ENCODE measurements around the gene KCNIP1. TPM values are rescaled to one million over a fixed set of nuclear protein-coding genes. Genes with fewer than 3 reads are reported as not detected.

The KCNIP1 gene
- total RNA-seq, 1 experiment from 2014 or later, result not detected

DNA sequence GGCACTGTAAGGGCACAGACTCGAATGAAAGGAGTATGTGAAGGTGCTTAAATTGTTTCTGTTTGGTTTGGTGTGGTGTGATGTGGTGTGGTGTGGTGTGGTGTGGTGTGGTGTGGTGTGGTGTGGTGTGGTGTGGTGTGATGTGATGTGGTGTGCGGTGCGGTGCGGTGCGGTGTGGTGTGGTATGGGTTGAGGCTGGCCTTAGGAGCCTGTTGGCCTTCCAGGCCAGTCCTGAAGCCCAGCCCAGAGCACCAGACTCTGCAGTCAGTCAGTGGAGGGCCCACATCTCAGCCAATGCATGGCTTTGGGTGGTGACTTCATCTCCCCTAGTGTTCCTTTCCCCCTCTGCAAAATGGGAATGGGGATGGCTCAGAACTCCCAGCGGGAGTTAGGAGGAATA, 85.8 kb downstream of the KCNIP1 start:
- DNase-seq (ENCODE audit: low read depth, low spot score) (no peak), ATAC-seq (no peak)
- H3K27me3 ChIP-seq (ENCODE audit: control insufficient read depth, insufficient read depth, low read length), result peaks cover 3% of the 10 kb centered on the region; the same call in 1 of the 2 replicates
- no peaks in the 10 kb centered on the region for H3K9me3 ChIP-seq (ENCODE audit: control insufficient read depth, insufficient read depth, low read depth, low read length)
- no peaks in the 10 kb centered on the region for H3K4me1 ChIP-seq (ENCODE audit: control insufficient read depth, insufficient read depth, low read length)
- in situ Hi-C loops (cut with HindIII; ENCODE audit: low pct_unique_long_range_greater_than_20kb, low sequenced_read_pairs), result no loop called here
- TF ChIP-seq, protein P1, sequence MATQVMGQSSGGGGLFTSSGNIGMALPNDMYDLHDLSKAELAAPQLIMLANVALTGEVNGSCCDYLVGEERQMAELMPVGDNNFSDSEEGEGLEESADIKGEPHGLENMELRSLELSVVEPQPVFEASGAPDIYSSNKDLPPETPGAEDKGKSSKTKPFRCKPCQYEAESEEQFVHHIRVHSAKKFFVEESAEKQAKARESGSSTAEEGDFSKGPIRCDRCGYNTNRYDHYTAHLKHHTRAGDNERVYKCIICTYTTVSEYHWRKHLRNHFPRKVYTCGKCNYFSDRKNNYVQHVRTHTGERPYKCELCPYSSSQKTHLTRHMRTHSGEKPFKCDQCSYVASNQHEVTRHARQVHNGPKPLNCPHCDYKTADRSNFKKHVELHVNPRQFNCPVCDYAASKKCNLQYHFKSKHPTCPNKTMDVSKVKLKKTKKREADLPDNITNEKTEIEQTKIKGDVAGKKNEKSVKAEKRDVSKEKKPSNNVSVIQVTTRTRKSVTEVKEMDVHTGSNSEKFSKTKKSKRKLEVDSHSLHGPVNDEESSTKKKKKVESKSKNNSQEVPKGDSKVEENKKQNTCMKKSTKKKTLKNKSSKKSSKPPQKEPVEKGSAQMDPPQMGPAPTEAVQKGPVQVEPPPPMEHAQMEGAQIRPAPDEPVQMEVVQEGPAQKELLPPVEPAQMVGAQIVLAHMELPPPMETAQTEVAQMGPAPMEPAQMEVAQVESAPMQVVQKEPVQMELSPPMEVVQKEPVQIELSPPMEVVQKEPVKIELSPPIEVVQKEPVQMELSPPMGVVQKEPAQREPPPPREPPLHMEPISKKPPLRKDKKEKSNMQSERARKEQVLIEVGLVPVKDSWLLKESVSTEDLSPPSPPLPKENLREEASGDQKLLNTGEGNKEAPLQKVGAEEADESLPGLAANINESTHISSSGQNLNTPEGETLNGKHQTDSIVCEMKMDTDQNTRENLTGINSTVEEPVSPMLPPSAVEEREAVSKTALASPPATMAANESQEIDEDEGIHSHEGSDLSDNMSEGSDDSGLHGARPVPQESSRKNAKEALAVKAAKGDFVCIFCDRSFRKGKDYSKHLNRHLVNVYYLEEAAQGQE (IDR thresholded peaks at IDR 0.05; ENCODE audit: insufficient read depth in 1 of 2, low read depth in 2 of 2, low read length in 1 of 2), result no peak
- TF ChIP-seq POLR2AphosphoS5 (IDR thresholded peaks at IDR 0.05; ENCODE audit: low read depth, low read length) (no peak), TCF7L2 (IDR thresholded peaks at IDR 0.05; ENCODE audit: low read depth, low read length) (no peak), SIN3A (IDR thresholded peaks at IDR 0.05; ENCODE audit: borderline replicate concordance, insufficient read depth, low read depth, low read length) (no peak), CTCF (IDR thresholded peaks at IDR 0.05) (no peak)
- ChIA-PET CTCF (no interaction called here), POLR2A (no interaction called here)
- intact Hi-C loops (cut with micrococcal nuclease; ENCODE audit: unreplicated experiment), result no loop called here
- H3K4me3 ChIP-seq (ENCODE audit: low read depth in 2 of 2, low read length in 2 of 2), result no peak overlapping the region
- no peak overlapping the region for H3K27ac ChIP-seq (ENCODE audit: low read length)
- no peaks in the 10 kb centered on the region for H3K36me3 ChIP-seq (ENCODE audit: control insufficient read depth, insufficient read depth, low read length)
- no TSS peak for BruUV-seq (replicated peaks)

DNA sequence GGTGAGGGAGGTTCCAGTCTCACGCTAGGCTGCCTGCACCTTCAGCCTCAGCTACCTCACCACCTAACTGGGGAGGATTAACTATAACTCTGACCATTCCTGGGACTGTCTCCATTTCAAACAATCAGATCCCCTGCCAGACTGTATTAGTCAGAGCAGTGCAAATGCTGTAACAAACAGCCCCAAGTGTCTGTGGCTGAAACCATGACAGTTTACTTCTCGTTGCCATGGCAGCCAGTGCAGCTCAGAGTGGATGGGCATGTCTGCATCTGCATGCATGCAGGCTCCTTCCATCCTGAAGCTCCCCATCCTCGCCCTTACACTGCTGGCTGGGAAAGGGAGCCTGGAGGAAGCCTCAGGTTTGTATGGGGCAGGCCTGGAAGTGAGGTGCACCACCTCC, 86.7 kb downstream of the KCNIP1 start:
- POLR2A ChIA-PET, result no interaction called here
- no peaks in the 10 kb centered on the region for H3K36me3 ChIP-seq (ENCODE audit: control insufficient read depth, insufficient read depth, low read length)
- no peak for ATAC-seq
- in situ Hi-C loops (cut with HindIII; ENCODE audit: low pct_unique_long_range_greater_than_20kb, low sequenced_read_pairs), result no loop called here
- H3K27me3 ChIP-seq (ENCODE audit: control insufficient read depth, insufficient read depth, low read length), result peaks cover 3% of the 10 kb centered on the region; the same call in 1 of the 2 replicates
- H3K27ac ChIP-seq (ENCODE audit: low read length), result no peak overlapping the region
- no TSS peak for BruUV-seq (replicated peaks)
- CTCF ChIA-PET, result no interaction called here
- intact Hi-C loops (cut with micrococcal nuclease; ENCODE audit: unreplicated experiment), result no loop called here
- no peak for TF ChIP-seq SIN3A (IDR thresholded peaks at IDR 0.05; ENCODE audit: borderline replicate concordance, insufficient read depth, low read depth, low read length)
- TF ChIP-seq POLR2AphosphoS5 (IDR thresholded peaks at IDR 0.05; ENCODE audit: low read depth, low read length), result no peak
- TF ChIP-seq, protein P1 (IDR thresholded peaks at IDR 0.05; ENCODE audit: insufficient read depth in 1 of 2, low read depth in 2 of 2, low read length in 1 of 2), result no peak
- TF ChIP-seq TCF7L2 (IDR thresholded peaks at IDR 0.05; ENCODE audit: low read depth, low read length), result no peak
- TF ChIP-seq CTCF (IDR thresholded peaks at IDR 0.05), result no peak
- no peak overlapping the region for H3K4me3 ChIP-seq (ENCODE audit: low read depth in 2 of 2, low read length in 2 of 2)
- no peak for DNase-seq (ENCODE audit: low read depth, low spot score)
- no peaks in the 10 kb centered on the region for H3K9me3 ChIP-seq (ENCODE audit: control insufficient read depth, insufficient read depth, low read depth, low read length)
- no peaks in the 10 kb centered on the region for H3K4me1 ChIP-seq (ENCODE audit: control insufficient read depth, insufficient read depth, low read length)

Measured in Panc1 (cell line).